GM12801 (cell line): ENCODE data around the gene NELL1.

Source experiments
- CTCF ChIP-seq: IDR thresholded peaks from one replicate; pipeline ENCODE4 v1.5.1; 2011; ENCODE audit warnings: control low read depth; ENCODE audit not compliant: insufficient read length; ENCODE audit errors: extremely low read depth

The NELL1 gene

DNA sequence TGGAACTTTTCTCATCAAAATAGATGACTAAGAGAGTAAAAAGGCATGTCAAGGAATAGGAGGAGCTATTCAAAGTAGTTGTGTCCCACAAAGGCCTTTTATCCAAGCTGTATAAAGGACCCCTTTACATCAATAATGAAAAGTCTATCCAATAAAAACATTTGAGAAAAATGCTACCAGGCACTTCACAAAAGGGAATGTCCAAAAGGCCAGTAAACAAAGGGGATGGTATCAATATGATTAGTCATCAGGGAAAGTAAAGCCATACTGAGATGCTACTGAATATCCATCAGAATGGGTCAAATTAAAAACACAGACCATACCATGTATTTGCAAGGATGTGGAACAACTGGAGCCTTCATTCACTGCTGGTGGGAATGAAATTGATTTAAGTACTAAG, 224.9 kb downstream of the NELL1 start:
- TF ChIP-seq CTCF = no peak

GRCh38 chr11:20909995-20910726, 240.8 kb downstream of the NELL1 start:
- no peak for TF ChIP-seq CTCF

- no peak for TF ChIP-seq CTCF
Measured at GRCh38 chr11:20910733-20911132, 241.3 kb downstream of the NELL1 start.

GRCh38 chr11:20912065-20912821, 242.9 kb downstream of the NELL1 start:
- no peak for TF ChIP-seq CTCF

DNA sequence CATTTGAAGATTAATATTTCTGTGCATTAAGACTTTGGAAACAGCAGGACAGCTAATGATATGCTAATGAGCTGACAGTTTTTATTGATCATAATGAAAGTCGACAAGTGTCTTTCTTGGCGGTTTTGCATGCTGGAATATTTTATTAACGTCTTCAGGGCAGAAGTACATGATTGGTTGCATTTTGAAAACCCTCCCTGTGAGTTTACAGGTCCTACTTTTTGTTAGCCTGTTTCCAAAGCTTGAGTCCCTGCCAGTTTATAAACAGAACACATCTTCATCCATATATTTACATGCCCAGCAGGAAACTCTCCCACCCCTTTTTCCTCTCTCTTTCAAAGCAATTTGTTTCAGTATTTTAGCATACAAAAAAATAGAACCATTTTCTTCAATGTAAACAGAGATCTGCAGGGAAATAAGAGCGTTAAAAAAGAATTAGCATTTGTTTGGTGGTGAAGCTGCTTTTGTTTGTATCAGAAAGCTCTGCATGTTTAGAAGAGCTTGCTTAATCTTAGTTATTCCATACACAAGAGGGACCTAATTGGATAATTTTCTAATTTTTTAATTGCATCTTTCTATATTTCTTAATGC, 243.6 kb downstream of the NELL1 start:
- TF ChIP-seq CTCF = no peak

GRCh38 chr11:20917306-20917705, 247.9 kb downstream of the NELL1 start:
- TF ChIP-seq CTCF = no peak

- no peak for TF ChIP-seq CTCF
Measured at GRCh38 chr11:20926799-20927540, 257.6 kb downstream of the NELL1 start.
